GM12872 (cell line): ENCODE measurements around the gene PAX5.

Experiments used
- TF ChIP-seq, protein P1 (sequence below): IDR thresholded peaks from 3 replicates; pipeline ENCODE4 v1.5.1; 2011; ENCODE audit warnings: low read depth, mild to moderate bottlenecking, low read length, moderate library complexity; ENCODE audit not compliant: insufficient read depth

Gene PAX5

DNA sequence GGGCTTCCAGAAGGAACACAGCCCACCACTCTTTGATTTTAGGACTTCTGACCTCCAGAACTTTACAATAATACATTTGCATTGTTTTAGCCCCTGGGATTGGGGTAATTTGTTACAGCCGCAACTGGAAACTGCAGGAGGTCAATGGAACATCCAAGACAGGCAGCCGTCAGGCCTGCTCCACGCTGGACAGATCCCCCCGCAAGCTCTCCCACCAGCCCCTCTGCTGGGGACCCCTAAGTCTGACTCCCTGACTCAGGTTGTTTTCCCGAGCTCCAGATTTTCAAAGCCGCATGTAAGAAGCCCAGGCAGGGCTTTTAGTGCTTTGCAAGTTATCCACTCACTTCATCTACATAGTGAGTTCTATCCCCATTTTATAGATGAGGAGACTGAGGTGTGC, 127.6 kb downstream of the PAX5 start:
- TF ChIP-seq, protein P1, sequence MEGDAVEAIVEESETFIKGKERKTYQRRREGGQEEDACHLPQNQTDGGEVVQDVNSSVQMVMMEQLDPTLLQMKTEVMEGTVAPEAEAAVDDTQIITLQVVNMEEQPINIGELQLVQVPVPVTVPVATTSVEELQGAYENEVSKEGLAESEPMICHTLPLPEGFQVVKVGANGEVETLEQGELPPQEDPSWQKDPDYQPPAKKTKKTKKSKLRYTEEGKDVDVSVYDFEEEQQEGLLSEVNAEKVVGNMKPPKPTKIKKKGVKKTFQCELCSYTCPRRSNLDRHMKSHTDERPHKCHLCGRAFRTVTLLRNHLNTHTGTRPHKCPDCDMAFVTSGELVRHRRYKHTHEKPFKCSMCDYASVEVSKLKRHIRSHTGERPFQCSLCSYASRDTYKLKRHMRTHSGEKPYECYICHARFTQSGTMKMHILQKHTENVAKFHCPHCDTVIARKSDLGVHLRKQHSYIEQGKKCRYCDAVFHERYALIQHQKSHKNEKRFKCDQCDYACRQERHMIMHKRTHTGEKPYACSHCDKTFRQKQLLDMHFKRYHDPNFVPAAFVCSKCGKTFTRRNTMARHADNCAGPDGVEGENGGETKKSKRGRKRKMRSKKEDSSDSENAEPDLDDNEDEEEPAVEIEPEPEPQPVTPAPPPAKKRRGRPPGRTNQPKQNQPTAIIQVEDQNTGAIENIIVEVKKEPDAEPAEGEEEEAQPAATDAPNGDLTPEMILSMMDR = no peak

DNA sequence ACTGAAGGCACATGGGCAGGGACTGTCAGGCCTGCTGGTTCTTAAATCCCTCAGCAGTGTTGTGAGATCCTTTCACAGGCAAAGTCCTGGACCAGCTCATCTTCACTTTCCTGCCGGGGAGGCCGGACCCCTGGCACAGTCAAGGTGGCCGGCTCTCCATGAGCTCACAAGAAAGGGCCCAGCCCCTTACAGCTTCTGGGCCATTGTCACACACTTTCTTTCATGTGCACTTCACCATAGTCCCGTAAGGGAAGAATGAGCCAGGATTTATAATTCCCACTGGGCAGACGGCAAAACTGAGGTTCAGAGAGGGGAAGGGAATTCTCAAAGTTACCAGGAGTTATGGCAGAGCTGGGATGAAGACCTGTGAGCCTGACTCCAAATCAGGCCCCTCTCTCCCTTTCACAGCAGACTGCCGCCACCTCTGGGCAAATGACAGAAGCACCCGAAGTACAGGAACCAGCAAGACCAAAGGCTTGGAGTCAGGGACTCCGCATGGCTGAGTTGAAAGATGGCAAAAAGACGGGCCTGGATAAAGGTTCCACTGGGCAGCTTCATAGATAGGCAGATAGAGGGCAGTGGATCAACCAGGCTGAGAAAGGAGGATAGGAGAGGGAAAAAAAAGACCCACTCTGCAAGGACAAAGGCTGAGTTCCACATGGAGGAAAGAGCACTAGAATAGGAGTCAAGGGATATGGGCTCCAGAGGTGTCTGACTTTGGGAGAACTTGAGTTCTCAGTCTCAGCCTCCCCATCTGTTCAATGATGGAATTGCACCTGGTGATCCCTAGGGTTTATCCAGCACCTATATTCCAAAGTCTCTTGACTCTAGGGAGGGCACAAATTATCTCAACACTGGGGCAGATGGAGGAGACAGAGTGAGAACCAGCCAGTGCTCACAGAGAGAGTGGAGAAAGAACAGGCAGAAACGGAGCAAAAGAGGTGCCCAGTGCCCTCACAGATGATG, 128.7 kb downstream of the PAX5 start:
- TF ChIP-seq, protein P1 = no peak; the same call in 1 of the 3 replicates

DNA sequence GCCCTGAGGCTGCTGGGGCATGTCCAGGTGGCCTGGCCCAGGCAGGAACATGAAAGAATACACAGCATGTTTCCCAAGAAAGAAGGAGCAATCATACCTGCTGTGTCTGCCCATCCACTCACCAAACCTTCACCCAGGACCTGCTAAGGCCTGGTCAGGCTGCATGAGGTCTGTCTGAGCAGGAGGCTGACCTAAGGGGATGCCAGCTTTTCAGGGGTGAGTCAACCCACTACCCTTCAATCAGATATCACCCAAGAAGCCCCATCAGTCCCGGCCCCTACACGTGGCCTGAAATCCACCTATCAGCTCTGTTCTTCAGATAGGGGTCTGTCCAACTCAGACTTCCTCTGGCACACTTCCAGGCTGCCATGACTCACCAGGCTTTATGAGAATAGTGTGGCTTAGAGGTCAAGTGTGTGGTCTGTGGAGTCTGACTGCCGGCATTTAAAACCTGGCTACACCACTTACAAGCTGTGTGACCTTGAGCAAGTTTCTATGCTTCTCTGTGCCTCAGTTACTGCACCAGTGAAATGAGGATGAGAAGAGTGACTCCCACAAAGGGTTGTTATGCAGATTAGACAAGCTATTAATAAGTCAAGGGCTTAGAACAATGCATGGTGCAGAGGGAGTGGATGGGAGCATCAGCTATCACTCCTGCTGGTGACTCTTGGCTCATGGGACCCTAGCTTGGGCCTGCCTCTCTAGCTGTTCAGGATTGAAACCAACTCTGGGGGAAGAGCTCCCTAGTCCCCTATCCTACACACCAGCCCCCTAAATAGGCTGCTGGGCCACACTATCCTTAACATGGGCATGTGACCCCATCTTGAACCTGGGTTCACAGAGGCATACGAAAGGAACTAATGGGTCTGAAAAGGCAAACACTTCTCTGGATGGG, 130.3 kb downstream of the PAX5 start:
- TF ChIP-seq, protein P1 = no peak

DNA sequence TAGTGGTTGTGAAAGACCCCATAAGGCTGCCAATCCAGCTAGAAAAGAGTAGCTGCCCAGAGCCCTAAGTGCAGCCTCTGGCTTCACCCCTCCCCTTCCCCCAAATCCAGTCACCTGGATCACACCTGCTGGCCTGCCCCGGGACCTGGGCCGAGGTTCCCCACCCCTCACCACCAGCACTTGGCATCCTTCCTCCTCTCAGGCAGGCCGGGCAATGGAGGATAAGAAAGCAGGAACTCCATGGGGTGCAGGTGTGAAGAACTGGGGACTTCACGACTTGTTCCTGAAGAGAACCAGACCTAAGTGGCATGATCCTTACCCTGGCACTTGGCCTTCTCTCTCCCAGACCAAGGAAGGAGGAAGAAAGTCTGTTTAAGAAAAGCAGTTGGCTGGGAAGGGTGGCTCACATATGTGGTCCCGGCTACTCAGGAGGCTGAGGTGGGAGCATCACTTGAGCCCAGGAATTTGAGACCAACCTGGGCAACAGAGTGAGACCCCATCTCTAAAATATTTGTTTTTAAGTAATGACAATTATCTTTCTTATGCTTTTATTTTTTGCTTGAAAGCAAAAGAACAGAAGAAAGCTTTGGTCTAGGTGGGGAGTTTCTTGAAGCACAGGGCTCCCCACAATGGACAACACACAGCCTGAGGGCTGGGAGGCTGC, 131.1 kb downstream of the PAX5 start:
- TF ChIP-seq, protein P1 = no peak

DNA sequence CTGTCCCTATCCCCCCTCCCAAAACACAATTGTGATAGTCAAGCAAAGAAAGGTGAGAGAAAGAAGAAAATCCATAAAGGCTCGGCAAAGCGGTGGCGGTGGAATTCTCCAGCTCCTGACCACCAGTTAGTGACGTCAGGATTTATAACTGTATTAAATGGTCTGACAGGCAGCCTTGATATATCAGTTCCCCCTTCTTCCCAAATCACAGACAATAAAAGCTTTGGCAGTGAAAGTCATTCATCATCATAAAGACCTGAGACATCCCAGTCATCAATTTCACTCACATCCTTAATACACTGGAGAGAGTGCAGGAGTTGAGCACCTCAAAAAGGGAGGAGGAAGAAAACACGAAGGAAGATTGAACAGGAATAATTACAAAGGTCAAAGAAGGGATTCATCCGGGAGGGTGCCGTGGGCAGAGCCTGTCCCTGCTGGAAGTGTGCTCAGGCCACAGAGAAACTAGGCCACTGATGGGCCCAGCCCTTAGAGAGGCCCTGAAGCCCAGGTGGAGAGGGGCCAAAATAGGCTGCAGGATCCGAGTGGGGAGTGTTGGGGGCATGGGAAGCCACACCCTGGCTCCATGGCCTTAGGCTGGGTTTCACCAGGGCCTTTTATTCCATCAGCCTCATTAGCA, 131.9 kb downstream of the PAX5 start:
- TF ChIP-seq, protein P1 = no peak

DNA sequence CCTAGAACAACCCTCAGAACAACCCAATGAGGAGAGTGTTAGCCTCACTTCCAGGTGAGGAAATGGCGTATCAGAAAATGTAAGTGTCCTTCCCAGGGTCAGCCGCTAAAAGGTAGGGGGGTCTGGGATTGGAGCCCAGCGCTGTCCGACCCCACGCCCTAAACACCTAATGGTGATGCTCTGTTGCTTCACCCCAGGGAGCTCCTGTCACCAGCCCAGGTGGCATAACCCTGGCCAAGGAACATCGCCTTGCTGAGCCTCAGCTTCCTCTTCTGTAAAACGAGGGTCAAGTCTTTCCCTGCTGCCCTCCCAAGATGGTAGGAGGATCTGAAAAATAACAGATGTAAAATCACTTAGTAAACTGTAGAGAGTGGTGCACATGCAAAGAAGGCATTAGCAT, 132.5 kb downstream of the PAX5 start:
- TF ChIP-seq, protein P1 = no peak
